ENCODE results near the gene ADPRS.

DNA sequence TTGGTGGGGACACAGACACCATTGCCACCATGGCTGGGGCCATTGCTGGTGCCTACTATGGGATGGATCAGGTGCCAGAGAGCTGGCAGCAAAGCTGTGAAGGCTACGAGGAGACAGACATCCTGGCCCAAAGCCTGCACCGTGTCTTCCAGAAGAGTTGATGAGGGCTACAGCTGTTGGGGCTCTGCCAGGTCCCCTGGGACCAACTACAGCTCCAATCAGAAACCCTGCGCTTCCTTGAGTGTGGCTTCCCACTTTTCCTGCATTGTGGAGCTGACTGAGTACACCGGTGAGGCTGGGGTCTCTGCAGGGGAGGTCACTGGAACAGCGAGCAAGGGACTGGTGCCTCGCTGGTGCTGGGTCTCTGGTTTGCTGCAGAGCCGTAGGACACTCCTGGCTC, 4.5 kb downstream of the ADPRS start:
- TF ChIP-seq, protein P1, sequence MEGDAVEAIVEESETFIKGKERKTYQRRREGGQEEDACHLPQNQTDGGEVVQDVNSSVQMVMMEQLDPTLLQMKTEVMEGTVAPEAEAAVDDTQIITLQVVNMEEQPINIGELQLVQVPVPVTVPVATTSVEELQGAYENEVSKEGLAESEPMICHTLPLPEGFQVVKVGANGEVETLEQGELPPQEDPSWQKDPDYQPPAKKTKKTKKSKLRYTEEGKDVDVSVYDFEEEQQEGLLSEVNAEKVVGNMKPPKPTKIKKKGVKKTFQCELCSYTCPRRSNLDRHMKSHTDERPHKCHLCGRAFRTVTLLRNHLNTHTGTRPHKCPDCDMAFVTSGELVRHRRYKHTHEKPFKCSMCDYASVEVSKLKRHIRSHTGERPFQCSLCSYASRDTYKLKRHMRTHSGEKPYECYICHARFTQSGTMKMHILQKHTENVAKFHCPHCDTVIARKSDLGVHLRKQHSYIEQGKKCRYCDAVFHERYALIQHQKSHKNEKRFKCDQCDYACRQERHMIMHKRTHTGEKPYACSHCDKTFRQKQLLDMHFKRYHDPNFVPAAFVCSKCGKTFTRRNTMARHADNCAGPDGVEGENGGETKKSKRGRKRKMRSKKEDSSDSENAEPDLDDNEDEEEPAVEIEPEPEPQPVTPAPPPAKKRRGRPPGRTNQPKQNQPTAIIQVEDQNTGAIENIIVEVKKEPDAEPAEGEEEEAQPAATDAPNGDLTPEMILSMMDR (IDR thresholded peaks at IDR 0.05): no peak
- TF ChIP-seq POLR2A (IDR thresholded peaks at IDR 0.05): no peak

Data from lower leg skin (tissue), 3 donors.